ENCODE results near the gene KCNQ1.

The KCNQ1 gene

DNA sequence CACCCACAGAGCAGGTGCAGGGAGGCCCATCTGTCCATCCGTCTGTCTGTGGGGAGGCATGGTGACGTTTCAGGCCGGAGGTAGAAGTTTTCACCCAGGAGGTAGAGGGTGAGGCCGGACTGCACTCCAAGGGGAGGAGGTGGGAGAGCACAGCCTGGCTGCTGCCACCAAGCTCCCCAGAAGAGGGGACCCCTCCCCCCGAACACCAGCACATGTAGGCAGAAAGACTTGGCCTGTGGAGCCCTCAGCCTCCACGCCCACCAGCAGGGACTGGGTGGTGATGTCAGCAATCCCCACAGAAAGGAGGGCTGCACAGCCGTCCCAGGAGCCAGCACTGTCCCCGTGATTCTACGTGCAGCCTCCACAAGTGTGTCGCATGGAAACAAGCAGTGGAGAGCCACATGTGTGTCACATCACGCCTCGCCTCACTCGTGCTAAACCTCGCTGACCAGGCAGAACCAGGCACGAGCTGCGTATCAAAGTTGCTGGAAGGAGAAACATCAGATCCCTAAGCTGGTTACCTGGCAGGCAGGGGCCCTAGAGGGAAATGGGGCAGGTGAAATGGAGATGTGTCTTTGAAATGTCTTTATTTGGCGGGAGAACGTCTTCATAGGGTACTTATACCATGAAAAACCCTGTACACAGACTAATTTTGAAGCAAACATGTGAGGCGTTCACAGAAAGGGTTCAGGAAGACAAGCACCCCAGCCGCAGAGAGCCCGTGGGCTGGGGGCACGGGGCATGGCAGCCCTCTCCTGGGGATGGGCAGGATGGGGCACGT lies 391.7 kb downstream of the KCNQ1 start:
- no peak for DNase-seq

DNA sequence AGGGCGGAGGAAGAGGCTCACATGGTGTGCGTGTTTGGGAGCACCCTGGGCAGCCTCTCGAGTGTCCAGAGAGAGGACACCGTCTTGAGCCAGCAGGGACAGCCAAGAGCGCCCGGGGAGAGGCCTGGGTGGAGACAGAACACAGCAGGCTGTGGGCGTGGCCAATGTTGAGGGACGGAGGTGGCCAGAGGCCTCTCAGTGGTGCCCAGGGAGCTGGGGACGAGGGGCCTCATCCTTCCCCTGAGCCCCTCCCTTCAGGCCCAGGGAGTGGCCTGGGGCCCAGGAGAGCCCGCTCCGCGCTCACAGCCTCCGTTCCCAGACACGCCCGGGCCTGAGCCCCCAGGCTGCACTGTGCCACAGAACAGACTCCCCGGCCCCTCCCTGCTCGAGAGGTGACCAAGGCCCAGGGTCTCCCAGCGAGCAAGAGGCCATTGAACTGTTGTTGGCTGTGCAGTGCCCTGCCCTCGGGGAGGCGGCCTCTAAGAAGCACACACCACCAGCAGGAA lies 392.3 kb downstream of the KCNQ1 start:
- DNase-seq = no peak

DNA sequence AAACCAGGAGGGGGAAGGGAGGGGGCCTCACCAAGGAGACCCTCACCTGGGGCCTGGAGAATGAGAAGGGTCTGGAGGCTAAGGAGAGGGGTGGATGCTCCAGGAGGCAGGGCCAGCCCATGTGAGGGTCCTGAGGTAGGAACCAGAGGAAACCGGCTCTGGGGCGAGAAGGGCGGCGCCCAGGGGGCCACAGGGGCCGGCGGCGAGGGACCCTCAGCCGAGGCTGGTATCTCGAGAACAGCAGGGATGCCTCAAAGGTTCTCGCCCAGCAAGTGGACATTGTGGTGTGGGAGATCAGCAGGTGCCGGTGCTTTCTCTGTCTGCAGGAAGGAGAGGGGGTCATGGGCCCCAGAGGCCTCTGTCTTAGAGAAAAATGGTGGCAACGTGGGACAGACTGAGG lies 392.8 kb downstream of the KCNQ1 start:
- no peak for DNase-seq

DNA sequence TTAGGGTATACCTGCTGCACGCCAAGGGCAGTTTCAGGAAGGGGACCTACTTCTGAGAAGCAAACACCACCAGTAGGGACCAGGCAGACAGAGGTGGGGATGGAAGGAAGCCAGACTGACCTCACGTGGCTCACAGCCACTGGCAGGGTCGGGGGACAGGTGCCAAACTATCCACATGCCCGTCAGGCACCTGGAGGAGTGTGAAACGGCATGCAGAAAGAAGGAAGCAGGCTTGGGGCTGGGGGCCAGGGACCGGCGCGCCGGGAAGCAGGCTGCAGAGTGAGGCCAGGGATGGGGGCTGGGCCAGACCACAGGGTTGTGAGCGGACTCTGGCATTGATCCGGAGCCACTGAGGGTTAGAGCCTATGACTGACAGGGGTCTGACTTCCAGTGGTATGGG lies 393.3 kb downstream of the KCNQ1 start:
- no peak for DNase-seq

DNA sequence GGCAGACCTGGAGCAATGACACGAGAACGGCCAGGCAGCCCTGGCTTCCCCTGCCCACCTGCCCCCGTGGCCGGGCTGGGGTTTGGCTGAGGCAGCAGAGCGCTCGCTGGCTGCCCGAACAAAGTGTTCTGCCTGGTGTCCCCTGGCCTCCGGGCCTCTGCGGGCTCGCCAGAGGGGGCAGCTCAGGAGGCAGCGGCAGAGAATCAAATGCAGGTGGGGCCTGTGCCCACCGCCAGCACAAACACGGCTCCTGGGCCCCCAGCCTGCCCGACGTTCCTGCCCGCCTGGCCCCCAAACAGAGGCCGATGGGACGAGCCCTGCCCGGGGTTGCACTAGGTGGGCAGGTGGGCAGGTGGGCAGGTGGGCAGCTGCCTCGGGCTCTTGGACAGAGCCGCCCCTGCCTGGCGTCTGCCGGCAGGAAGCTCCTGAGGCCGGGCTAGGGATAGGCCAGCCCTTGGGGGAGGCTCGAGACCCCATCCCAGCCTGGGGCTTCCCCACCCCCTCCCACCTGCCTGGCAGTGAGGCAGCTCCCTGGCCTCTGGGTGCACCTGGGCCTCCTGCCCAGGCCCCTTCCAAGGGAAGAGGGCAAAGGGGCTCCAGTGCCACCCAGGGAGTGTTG lies 394.0 kb downstream of the KCNQ1 start:
- DNase-seq = no peak

DNA sequence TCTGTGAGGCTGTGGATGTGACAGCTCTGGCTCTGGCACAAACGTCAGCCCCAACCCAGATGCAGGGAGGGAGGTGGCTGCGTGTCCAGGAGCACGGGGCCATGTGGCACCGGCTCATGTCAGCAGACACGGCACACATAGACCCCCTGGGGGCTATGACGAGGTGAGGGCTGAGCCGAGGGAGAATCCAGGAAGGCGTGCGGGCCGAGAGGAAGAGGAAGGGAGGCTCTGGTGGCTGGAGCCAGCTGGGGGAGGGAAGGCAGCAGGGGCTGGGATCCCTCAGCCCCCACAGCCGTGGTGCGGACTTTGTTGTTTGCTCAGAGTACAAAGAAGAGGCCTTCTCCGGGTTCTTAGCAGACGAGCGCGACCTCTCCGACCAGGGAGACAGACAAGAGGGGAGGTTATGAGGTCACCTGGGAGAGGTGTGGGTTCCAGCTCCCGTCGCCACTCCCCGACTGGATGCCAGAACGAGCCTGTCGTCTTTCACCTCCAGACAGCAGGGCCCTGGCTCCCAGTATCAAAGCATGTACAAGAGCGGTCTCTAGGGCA lies 394.7 kb downstream of the KCNQ1 start:
- no peak for DNase-seq

DNA sequence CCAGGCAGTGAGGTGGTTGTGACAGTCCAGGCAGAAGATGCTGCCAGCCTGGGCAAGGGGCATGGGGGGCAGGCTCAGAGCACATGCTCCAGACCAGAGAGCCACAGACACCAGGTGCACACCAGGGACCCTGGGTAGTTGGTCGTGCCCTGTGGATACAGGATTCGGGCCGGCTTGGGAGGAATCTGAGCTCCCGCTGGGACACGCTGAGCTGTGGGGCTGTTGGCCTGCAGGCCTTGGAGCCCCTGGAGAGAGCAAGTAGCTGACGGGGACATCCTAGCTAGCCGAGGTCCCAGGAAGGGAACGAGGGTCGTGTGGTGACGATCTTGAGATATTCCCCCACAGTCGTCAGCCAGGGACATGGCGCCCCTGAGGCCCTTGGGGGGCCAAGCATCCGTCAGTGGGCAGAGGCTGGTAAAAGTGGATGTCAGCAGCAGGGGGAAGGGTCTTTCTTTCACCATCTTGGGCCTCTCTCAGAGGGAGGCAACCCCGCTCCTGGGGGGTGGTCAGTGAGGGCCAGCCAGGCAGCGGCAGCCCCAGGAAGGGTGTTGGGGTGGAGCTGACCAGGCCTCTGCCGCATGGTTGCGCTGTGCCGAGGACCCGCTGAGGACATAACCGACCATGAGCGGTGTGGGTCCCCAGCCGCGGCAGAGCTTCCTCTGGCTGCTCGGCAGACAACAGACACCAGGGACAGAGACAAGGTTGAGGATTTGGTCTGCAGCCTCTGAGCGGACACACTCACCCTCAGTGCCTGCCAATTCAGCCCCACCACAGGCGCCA lies 396.8 kb downstream of the KCNQ1 start:
- no peak for DNase-seq

DNA sequence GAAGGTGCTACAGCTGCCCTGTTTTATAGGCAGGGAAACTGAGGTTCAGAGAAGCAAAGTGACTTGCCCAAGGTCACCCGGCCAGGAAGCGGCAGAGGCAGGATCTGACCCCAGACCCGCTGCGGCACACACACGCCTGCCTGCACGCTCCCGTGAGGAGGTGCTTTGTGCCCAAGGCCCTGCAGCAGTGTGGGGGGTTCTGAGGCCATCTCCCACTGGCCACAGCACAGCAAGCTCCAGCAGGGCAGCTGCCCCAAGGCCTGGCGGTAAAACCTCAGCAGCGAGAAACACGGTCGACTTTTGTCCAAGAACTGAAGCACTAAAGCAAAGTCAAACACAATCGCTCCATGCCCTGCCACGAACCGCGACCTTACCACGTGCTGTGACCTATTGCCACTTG lies 398.1 kb downstream of the KCNQ1 start:
- DNase-seq = no peak

DNA sequence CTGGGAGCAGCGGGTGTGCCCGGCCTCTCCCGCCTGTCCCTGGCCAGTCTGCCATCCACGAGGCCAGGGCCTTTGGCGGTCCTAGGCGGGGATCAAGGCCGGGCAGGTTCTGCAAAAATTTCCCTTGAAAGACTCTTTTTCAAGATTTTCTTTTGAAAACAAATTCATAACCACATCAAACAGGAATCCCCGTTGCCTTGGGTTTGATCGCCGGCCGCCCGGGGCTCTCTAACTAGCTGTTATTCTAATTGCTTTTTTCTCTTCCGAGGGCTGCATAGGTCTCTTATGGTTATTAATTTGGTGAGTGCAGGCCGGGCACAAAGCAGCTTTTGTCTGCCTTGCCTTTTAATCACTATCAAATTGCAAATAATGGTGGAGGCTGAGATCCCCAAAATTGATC lies 398.7 kb downstream of the KCNQ1 start:
- DNase-seq = no peak

DNA sequence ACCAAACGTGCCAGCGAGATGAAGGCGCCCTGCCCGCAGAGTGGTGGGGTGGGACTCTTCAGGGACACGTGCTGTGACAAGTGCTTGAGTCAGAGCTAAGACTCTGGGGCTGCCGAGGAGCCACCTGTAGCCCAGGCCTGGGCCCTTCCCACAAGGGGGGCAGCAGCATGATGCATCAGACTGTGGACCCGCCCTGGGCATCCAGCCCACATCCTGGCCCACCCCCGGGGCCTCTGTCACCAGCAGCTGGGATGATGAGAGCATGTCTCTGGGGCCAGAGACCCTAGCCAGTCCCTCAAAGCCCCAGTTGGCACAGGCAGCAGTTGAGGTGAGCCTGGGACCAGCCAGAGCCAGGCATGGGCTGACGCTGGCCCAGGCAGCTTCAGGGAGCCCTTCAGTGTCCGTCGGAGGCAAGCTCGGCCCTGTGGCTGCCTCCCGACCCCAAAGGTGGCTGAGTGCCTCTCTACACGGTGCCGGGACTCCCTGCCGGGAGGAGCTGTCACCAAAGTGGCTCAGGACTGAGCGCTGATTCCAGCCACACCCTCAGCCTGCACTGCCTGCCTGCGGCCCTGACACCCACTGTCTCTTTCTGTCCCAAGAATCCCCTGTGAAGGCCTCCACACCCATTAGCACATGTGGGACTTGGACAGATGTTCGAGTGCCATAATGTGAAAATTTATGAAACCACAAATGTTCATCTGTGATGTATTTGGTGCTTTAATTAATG lies 399.5 kb downstream of the KCNQ1 start:
- no peak for DNase-seq

DNA sequence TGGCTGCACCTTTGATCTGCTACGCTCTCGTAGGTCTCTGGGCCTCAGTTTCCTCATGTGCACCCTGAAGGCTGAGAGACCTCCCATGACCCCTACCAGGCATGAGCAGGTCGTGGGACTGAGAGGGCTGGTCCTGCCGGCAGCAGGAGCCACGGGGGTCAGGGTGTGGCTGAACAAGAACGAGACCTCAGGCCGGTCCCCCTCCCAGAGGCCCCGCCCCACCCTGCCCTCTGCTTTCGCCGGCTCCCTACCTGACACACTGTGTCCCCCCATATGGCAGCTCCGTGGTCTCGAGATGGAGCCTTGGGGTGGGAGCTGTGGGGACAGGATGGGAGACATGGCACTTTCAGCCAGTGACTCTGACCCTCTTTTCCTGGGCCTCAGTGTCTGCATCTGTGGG lies 400.2 kb downstream of the KCNQ1 start:
- no peak for DNase-seq

DNA sequence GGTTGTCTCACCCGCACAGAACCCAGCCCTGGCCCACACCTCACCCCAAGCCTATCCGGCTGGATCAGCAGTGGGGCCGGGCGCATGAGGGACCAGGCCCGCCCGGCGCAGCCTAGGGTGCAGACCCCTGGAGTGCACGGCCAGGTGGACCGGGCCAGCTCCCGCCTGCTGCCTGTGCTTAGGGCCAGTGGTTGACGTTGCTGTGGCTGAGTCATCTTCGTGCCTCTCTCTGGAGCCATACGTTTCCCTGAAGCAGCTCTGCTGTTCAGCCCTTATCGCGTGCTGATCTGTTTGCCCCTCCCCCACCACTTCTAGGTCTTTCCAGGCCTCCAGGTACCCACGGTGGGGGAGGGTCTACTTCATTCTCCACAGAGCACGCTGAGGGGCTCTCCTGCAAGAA lies 401.2 kb downstream of the KCNQ1 start:
- DNase-seq = no peak

DNA sequence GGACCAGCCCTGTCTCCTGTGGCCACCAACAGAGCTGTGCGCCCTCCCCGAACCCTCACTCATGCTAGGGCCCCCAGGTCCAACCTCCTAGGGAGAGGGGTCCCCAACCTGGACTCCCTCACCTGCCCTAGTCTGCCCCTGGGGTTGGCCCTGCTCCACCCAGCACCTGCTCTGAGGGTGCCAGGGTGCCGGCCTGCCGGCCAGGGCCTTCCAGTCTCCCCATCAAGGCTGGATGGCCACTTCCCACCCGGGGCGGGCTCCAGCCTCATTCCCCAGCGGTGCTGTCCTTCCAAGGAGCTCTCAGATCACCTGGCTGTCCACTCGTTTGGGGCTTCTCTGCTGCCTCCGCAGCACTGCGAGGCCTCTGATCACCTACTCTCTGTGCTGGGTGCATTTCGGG lies 401.7 kb downstream of the KCNQ1 start:
- DNase-seq = no peak

DNA sequence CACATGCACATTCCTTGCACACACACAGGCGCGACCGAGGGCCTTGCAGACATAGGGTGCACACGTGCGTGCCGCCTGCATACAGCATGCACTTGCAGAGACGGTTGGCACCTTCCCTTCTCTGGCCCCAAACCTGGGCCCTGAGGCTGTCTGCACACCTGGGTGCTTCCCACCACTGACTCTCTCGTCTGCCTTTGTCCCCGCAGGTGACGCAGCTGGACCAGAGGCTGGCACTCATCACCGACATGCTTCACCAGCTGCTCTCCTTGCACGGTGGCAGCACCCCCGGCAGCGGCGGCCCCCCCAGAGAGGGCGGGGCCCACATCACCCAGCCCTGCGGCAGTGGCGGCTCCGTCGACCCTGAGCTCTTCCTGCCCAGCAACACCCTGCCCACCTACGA lies 402.8 kb downstream of the KCNQ1 start:
- DNase-seq = no peak

DNA sequence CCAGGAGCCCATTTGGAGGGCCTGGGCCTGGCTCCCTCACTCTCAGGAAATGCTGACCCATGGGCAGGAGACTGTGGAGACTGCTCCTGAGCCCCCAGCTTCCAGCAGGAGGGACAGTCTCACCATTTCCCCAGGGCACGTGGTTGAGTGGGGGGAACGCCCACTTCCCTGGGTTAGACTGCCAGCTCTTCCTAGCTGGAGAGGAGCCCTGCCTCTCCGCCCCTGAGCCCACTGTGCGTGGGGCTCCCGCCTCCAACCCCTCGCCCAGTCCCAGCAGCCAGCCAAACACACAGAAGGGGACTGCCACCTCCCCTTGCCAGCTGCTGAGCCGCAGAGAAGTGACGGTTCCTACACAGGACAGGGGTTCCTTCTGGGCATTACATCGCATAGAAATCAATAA lies 403.7 kb downstream of the KCNQ1 start:
- DNase-seq = no peak

DNA sequence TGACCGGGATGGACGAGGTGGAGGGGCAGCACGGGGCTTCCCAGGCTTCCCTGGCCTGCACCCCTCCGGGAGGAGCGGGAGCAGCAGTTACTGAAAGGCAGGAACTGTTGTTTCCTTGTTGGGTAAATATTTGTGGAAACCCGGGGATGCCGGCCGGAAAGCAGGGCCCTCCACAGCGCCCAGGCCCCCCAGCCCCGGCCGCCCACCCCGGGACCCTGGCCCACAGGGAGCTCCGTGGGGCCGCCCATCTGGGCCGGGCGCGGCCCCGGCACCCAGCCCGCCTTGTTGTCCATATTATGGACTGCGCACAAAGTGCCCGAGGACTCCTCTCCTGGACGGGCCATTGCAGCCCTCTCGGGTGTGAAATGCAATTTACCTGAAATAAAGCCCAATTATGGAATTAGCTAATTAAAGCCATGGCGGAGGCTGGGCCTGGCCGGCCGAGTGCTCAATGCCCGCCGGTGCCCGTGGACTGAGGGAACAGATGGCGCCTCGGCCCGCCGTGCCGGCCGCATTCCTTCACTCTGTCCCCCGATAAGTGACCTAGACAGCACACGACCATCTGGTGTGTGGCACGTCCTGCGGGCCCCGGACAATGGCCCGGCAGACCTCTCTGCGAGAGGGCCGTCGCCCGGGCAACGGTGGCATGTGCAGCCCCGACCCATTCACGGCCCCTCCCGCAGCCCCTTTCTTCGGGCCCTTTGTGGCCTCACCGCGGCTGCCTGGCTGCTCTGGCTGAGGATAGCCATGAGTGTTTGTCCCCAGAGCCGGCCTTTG lies 405.4 kb downstream of the KCNQ1 start:
- no peak for DNase-seq

DNA sequence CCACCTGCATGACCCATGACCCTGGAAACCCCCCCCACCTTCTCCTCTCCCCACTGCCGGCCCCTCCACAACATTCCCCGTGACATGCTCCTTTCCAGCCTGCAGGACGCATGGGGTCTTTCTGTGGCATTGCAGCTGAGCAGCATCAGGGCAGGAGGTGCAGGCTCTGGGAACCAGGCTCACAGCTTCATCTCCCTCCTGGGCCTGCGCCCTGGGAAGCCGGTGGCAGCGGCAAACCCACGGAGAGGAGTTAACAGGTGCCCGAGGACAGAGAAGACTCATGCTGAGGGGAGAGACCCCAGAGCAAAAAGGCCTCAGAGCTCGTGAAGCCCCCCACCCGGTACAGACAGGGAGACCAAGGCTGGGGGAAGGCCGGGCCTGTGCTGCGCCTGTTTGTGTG lies 408.6 kb downstream of the KCNQ1 start:
- DNase-seq = no peak

DNA sequence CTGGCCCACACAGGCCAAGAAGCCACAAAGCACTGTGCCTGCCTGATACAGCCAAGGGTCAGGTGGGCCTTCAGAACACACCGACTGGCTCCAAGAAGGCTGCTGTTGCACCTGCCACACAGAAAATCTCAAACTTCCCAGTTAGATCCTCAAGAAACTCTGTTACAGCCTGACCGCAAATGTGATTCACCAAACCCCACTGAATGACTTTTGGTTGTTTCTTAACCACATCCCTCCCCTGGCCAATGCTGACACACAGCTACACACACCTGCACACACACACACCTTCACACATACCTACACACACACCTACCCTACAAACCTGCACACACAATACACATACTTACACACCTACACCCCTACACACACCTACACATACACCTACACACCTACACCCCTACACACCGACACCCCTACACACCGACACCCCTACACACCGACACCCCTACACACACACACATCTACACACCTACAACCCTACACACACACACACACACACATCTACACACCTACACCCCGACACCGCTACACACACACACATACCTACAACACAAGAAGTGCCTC lies 409.3 kb downstream of the KCNQ1 start:
- DNase-seq = no peak

DNA sequence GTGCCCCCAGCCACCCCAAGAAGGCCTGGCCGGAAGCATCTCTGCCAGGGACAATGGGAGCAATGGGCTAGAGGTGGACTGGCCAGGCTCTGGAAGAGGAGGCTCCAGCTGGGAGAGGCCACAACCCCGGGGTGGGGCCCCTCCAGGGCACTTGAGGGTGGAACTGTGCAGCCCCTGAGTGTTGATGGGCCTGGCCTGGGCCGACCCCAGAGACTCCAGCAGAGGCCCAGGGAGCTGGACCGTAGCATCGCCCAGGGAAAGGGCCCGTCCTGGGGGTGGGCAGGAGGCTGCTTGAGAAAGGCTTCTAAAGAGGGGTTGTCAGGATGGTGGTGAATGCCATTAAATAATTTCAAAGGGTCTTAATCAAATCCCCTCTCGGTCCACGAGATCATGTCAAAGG lies 410.4 kb downstream of the KCNQ1 start:
- DNase-seq = no peak

DNA sequence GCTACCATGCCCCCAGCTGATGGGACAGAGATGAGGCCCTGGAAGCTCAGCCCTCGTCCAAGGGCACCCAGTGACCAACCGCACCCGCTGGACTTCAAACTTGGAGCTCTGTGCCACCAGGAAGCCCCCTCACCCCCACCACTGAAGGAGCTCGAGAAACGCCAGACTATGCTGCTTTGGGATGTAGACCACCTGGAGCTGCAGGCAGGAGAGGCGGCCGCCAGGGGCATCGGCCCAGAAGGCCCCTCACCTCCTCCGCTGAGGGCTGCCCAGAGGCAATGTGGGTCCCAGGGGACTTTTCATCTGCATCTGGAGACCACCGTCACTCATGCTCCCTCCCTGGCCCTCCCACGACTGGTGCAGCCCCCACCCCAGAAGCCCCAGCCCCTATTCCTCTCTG lies 412.5 kb downstream of the KCNQ1 start:
- no peak for DNase-seq

DNA sequence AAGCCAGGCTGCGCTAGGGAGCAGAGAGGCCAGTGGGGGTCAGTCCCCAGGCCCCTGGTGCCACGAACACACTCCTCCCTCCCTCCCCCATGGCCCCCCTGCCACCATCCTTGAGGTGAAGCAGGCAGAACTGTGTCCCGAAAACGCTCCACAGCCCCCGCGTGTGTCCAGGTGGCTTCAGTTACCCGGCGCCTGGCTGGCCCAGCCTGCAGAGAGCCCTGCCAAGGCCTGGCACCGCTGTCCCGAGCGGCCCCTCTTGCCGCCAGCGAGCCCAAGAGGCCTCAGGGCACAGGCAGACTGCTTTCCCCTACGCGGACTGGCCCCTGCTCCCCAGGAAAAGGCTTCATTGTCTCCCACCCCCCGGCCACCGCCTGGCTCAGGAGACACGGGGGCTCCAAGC lies 413.1 kb downstream of the KCNQ1 start:
- no peak for DNase-seq
